Peyer's patch (tissue), 4 donors: ENCODE results near the gene CCDC74A.

ENCODE experiments used
- POLR2A ChIP-seq, 2 donors: fragments of 450-650 bp; IDR thresholded peaks; one replicate each; pipeline ENCODE4 v1.5.1; 2017; ENCODE audit warnings: antibody characterized with exemption in 2 of 2, mild to moderate bottlenecking in 2 of 2, moderate library complexity in 2 of 2
- TF ChIP-seq, protein P1 (sequence below), 6 experiments: fragments of 450-650 bp in 4 of 6; fragments of 200-600 bp in 2 of 6; sonication (generic) in 1 of 6; IDR thresholded peaks; one replicate each; pipeline ENCODE4 v1.5.1; 2017 to 2019; ENCODE audit warnings: antibody characterized with exemption in 6 of 6, mild to moderate bottlenecking in 3 of 6, moderate library complexity in 1 of 6

DNA sequence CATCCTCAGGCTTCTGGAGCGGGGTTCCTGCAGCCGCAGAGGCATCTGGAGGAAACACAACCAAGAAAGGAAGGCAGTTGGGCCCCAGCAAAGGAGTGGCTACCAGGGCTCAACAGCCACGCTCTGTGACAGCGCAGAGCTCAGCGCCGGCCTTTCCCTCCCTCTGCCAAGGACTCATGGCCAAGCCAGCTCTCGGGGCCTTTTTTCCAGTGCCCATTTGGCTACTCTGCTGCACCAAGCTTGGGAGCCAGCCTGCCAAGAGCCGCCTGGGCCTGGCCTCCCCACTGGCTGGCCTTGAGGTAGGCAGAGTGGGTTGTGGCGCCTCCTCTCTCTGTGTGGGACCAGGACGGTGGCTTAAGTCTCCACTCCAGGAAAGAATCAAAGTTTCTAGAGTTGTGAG, 7.2 kb upstream of the CCDC74A start:
- TF ChIP-seq POLR2A (IDR thresholded peaks at IDR 0.05), result no peak
- TF ChIP-seq, protein P1, sequence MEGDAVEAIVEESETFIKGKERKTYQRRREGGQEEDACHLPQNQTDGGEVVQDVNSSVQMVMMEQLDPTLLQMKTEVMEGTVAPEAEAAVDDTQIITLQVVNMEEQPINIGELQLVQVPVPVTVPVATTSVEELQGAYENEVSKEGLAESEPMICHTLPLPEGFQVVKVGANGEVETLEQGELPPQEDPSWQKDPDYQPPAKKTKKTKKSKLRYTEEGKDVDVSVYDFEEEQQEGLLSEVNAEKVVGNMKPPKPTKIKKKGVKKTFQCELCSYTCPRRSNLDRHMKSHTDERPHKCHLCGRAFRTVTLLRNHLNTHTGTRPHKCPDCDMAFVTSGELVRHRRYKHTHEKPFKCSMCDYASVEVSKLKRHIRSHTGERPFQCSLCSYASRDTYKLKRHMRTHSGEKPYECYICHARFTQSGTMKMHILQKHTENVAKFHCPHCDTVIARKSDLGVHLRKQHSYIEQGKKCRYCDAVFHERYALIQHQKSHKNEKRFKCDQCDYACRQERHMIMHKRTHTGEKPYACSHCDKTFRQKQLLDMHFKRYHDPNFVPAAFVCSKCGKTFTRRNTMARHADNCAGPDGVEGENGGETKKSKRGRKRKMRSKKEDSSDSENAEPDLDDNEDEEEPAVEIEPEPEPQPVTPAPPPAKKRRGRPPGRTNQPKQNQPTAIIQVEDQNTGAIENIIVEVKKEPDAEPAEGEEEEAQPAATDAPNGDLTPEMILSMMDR (IDR thresholded peaks at IDR 0.05), result no peak
